ENCODE measurements around the gene B4GALT4.
"Not testable (repeated sequence)": the region's sequence is repeated elsewhere in the genome, so short reads cannot be mapped to it uniquely, and the experiment has no call there.

DNA sequence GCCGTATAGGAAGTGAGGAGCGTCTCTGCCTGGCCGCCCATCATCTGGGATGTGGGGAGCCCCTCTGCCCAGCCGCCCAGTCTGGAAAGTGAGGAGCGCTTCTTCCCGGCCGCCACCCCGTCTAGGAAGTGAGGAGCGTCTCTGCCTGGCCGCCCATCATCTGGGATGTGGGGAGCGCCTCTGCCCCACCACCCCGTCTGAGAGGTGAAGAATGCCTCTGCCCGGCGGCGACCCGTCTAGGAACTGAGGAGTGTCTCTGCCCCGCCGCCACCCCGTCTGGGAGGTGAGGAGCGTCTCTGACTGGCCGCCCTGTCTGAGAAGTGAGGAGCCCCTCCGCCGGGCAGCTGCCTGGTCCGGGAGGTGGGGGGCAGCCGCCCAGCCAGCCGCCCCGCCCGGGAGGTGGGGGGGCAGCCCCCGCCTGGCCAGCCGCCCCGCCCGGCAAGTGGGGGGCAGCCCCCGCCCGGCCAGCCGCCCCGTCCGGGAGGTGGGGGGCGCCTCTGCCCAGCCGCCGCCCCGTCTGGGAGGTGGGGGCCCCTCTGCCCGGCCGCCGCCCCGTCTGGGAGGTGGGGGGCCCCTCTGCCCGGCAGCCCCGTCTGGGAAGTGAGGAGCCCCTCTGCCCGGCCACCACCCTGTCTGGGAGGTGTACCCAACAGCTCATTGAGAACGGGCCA, 1.8 kb upstream of the B4GALT4 start:
- TF ChIP-seq, protein P1, sequence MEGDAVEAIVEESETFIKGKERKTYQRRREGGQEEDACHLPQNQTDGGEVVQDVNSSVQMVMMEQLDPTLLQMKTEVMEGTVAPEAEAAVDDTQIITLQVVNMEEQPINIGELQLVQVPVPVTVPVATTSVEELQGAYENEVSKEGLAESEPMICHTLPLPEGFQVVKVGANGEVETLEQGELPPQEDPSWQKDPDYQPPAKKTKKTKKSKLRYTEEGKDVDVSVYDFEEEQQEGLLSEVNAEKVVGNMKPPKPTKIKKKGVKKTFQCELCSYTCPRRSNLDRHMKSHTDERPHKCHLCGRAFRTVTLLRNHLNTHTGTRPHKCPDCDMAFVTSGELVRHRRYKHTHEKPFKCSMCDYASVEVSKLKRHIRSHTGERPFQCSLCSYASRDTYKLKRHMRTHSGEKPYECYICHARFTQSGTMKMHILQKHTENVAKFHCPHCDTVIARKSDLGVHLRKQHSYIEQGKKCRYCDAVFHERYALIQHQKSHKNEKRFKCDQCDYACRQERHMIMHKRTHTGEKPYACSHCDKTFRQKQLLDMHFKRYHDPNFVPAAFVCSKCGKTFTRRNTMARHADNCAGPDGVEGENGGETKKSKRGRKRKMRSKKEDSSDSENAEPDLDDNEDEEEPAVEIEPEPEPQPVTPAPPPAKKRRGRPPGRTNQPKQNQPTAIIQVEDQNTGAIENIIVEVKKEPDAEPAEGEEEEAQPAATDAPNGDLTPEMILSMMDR (IDR thresholded peaks at IDR 0.05): not testable (repeated sequence)
- TF ChIP-seq ZFX (IDR thresholded peaks at IDR 0.05; ENCODE audit: borderline replicate concordance): not testable (repeated sequence)

Data from 22Rv1 (cell line).